GM12875 (cell line): ENCODE measurements around the gene SYT17.

Source experiments
- H3K4me3 ChIP-seq: one replicate; pipeline ENCODE4 v1.5.1; 2011; ENCODE audit warnings: low read depth, low read length, control low read depth
- TF ChIP-seq, protein P1 (sequence below): IDR thresholded peaks from 2 replicates; pipeline ENCODE4 v1.5.1; 2011; ENCODE audit warnings: low read depth, mild to moderate bottlenecking, control low read depth, inconsistent platforms, low read length, moderate library complexity, borderline replicate concordance; ENCODE audit not compliant: insufficient read depth

SYT17 gene

GRCh38 chr16:19173649-19174383, 5.8 kb downstream of the SYT17 start:
- TF ChIP-seq, protein P1, sequence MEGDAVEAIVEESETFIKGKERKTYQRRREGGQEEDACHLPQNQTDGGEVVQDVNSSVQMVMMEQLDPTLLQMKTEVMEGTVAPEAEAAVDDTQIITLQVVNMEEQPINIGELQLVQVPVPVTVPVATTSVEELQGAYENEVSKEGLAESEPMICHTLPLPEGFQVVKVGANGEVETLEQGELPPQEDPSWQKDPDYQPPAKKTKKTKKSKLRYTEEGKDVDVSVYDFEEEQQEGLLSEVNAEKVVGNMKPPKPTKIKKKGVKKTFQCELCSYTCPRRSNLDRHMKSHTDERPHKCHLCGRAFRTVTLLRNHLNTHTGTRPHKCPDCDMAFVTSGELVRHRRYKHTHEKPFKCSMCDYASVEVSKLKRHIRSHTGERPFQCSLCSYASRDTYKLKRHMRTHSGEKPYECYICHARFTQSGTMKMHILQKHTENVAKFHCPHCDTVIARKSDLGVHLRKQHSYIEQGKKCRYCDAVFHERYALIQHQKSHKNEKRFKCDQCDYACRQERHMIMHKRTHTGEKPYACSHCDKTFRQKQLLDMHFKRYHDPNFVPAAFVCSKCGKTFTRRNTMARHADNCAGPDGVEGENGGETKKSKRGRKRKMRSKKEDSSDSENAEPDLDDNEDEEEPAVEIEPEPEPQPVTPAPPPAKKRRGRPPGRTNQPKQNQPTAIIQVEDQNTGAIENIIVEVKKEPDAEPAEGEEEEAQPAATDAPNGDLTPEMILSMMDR = no peak
- no peak overlapping the region for H3K4me3 ChIP-seq

GRCh38 chr16:19174478-19174877, 6.4 kb downstream of the SYT17 start:
- TF ChIP-seq, protein P1 = no peak
- H3K4me3 ChIP-seq = no peak overlapping the region

DNA sequence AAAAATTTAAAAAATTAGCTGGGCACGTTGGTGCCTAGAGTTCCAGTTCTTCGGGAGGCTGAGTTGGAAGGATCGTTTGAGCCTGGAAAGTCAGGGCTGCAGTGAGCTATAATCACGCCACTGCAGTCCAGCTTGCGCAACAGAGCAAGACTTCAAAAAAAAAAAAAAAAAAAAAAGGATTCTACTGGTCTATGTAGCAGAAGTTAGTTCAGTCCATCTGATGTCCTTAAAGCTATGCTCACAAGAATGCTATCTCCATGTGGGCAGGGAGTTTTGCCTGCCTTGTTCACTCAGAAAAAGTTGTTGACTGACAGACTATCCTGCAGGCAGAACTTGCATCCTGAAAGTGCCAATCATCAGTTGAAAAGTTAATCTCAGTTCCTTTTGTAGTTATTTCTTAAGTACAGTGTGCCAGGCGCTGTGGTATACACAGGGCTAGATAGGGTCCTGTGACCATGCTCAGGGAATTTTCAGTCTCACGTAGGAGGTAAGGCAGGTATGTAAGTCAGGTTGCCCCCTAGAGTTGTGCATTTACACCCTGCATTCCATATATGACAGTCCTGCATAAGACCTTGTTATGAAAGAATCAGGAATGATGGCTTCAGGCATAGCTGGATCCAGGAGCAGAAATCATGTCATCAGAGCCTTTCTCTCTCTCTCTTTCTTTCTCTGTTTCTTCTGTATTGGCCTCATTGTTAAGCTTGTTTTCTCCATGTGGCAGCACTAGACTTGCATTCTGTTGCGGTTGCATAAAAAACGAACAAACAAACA, 7.6 kb downstream of the SYT17 start:
- H3K4me3 ChIP-seq = no peak overlapping the region
- TF ChIP-seq, protein P1 = no peak

GRCh38 chr16:19177111-19177739, 9.2 kb downstream of the SYT17 start:
- TF ChIP-seq, protein P1 = no peak
- no peak overlapping the region for H3K4me3 ChIP-seq

DNA sequence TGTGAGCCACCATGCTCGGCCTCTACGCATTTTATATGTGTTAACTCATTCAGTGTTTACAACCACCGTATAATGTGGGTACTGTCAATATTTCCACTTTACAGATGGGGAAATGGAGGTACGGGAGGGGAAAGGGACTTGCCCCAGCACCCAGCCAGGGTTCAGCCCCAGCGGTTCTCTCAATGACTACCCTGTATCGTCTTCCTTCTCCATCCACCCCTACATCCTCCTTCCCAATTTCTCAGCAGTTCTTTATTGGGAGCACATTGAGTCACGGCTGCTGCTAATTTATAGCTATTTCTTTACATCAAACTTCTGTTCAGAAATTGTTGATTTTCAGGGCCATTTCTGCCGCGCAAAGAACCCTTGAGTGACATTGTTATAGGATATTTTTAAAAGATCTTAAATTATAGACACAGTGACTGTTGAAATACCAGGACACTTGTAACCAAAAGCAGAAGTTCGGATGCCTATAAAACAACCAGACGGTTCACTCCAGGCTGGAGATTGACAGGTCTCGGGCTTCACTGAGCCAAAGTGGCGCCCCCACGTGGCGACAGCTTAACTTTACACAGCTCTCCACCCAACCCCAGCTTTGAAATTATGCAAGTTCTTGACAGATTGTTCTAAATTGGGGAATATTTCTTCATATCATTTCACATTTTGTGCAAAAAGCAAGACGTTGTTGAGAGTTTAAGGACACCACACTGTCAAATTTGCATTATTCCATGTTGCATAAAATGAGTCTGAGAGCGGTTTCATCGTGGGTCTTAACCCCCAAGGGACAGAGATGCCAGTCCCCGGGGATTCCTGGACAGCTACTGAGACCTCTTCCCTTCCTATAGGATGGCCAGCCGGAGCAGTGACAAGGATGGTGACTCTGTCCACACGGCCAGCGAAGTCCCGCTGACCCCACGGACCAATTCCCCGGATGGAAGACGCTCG, 11.8 kb downstream of the SYT17 start:
- H3K4me3 ChIP-seq = no peak overlapping the region
- TF ChIP-seq, protein P1 = peak; percentile 67

DNA sequence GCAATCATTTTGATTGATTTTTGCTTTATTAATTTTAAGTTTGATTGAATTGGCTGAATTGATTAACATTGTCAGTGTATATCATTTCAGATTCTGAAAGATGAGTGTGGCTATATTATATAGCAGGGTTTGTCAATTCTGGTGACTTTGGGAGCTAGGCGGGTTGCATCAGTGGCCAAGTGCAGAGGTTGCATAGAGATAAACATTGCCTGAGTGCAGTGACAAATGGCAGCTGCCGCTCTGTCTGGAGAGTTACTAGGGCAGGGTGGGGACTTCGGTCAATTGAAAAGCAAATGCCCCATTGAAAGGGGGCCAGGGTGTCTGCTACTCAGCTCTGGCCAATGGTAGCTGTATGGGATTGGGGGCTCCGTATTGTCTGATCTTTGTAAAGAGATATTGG, 12.7 kb downstream of the SYT17 start:
- TF ChIP-seq, protein P1 = no peak
- no peak overlapping the region for H3K4me3 ChIP-seq
